SIG-M5 treated with dmso at 0.1 percent for 504 hours (cell line): ENCODE measurements around the gene GBP5.
"Not testable (repeated sequence)": the region's sequence is repeated elsewhere in the genome, so short reads cannot be mapped to it uniquely, and the experiment has no call there.

Experiments
- DNase-seq: peaks from one replicate; lab custom pipeline; 2025; ENCODE audit not compliant: unreplicated experiment; lab: John Stamatoyannopoulos, UW

Gene GBP5

GRCh38 chr1:89272269-89273041 is at the start of gene GBP5:
TSS of gene GBP5 (minus strand) at chr1:89272860. CDS start at chr1:89269555, 3,305 bp downstream.
- DNase-seq, result not testable (repeated sequence)

- DNase-seq, result no peak
These were observed 49.7 kb upstream of the GBP5 start for GRCh38 chr1:89322402-89322801.

GRCh38 chr1:89312572-89312971 is 39.9 kb upstream of the GBP5 start:
- no peak for DNase-seq

- no peak for DNase-seq
These were observed 39.1 kb upstream of the GBP5 start for GRCh38 chr1:89311757-89312156.

GRCh38 chr1:89310976-89311375 is 38.3 kb upstream of the GBP5 start:
- DNase-seq, result no peak

GRCh38 chr1:89310505-89310904 is 37.8 kb upstream of the GBP5 start:
- no peak for DNase-seq

GRCh38 chr1:89309828-89310227 is 37.2 kb upstream of the GBP5 start:
- no peak for DNase-seq

GRCh38 chr1:89306273-89306672 is 33.6 kb upstream of the GBP5 start:
- DNase-seq, result no peak

GRCh38 chr1:89305493-89305892 is 32.8 kb upstream of the GBP5 start:
- DNase-seq, result no peak

GRCh38 chr1:89304572-89305230 is 32.0 kb upstream of the GBP5 start:
- no peak for DNase-seq

GRCh38 chr1:89302697-89303332 is 30.2 kb upstream of the GBP5 start:
- DNase-seq, result no peak

GRCh38 chr1:89299739-89300463 is 27.2 kb upstream of the GBP5 start:
- not testable (repeated sequence) for DNase-seq

- DNase-seq, result no peak
These were observed 25.8 kb upstream of the GBP5 start for GRCh38 chr1:89298461-89298860.

GRCh38 chr1:89295187-89295586 is 22.5 kb upstream of the GBP5 start:
- no peak for DNase-seq

- DNase-seq, result no peak
These were observed 18.6 kb upstream of the GBP5 start for GRCh38 chr1:89291276-89291675.

GRCh38 chr1:89288051-89288340 is 15.3 kb upstream of the GBP5 start:
- DNase-seq, result no peak

GRCh38 chr1:89287181-89288050 is 14.8 kb upstream of the GBP5 start:
- DNase-seq, result no peak

GRCh38 chr1:89286549-89287180 is 14.0 kb upstream of the GBP5 start:
- no peak for DNase-seq

- DNase-seq, result no peak
These were observed 13.2 kb upstream of the GBP5 start for GRCh38 chr1:89285745-89286380.
